ENCODE data around the gene GATAD2B. TPM values are rescaled to one million over a fixed set of nuclear protein-coding genes. Genes with fewer than 3 reads are reported as not detected.
A peak's percentile ranks its signal among the peaks of the same experiment; 100 is the strongest.
"Not testable (repeated sequence)": the region's sequence is repeated elsewhere in the genome, so short reads cannot be mapped to it uniquely, and the experiment has no call there.

Gene GATAD2B
- total RNA-seq, 4 donors from 2014 or later: 16.7 to 28.1 (median 20.2) TPM

DNA sequence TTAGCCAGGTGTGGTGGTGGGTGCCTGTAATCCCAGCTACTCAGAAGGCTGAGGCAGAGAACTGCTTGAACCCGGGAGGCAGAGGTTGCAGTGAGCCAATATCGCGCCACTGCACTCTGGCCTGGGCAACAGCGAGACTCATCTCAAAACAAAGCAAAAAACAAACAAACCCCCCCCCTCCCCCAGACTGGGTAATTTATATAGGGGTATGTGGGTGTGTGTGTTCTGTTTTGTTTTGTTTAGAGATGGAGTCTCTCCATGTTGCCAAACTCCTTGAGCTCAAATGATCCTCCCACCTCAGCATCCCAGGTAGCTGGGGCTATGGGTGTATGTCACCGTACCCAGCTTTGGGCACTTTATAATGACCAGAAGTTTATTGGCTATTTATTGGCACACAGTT, 74.0 kb downstream of the GATAD2B start:
- Histone ChIP-seq H3K27ac (no peak overlapping the region), H3K27me3 (no peaks in the 10 kb centered on the region), H3K4me1 (no peaks in the 10 kb centered on the region), H3K9me3 (no peaks in the 10 kb centered on the region), H3K4me3 (no peak overlapping the region), H3K36me3 (no peaks in the 10 kb centered on the region)
- in situ Hi-C loops (cut with MboI; ENCODE audit: low pct_ligation_motif_present in 1 of 4, low pct_unique_long_range_greater_than_20kb in 1 of 4, low sequenced_read_pairs in 3 of 4) (no loop called here), intact Hi-C loops (cut with DNase I; ENCODE audit: low total_unique reads) (no loop called here)
- 98 to 100% methylated on average over 2 to 5 of the region's 5 CpGs for WGBS, 2 donors (ENCODE audit: low coverage in 1 of 2)
- no peak for DNase-seq
- TF ChIP-seq POLR2AphosphoS5 (IDR thresholded peaks at IDR 0.05): no peak
- no peak for TF ChIP-seq EP300 (IDR thresholded peaks at IDR 0.05; ENCODE audit: low read depth)
- TF ChIP-seq, protein P1, sequence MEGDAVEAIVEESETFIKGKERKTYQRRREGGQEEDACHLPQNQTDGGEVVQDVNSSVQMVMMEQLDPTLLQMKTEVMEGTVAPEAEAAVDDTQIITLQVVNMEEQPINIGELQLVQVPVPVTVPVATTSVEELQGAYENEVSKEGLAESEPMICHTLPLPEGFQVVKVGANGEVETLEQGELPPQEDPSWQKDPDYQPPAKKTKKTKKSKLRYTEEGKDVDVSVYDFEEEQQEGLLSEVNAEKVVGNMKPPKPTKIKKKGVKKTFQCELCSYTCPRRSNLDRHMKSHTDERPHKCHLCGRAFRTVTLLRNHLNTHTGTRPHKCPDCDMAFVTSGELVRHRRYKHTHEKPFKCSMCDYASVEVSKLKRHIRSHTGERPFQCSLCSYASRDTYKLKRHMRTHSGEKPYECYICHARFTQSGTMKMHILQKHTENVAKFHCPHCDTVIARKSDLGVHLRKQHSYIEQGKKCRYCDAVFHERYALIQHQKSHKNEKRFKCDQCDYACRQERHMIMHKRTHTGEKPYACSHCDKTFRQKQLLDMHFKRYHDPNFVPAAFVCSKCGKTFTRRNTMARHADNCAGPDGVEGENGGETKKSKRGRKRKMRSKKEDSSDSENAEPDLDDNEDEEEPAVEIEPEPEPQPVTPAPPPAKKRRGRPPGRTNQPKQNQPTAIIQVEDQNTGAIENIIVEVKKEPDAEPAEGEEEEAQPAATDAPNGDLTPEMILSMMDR (IDR thresholded peaks at IDR 0.05): no peak
- no peak for TF ChIP-seq POLR2A (IDR thresholded peaks at IDR 0.05)

DNA sequence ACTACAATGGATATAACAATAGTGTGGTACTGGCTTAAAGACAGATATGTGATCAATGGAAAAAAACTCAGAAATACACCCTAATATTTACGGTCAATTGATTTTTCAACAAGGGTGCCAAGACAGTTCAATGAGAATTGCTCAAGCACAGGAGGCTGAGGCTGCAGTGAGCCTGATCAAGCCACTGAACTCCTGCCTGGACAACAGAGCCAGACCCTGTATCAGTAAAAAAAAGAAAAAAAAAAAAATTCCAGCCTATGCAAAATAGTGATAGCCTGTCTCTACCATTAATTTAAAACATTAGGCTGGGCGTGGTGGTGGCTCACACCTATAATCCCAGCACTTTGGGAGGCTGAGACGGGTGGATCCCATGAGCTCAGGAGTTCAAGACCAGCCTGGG, 77.6 kb downstream of the GATAD2B start:
- WGBS, 2 donors (ENCODE audit: low coverage in 1 of 2): 91 to 100% methylated on average over 1 to 3 of the region's 3 CpGs
- no peaks in the 10 kb centered on the region for H3K36me3 ChIP-seq
- no peak overlapping the region for H3K27ac ChIP-seq
- no peaks in the 10 kb centered on the region for H3K9me3 ChIP-seq
- DNase-seq: no peak
- H3K4me1 ChIP-seq: no peaks in the 10 kb centered on the region
- no peaks in the 10 kb centered on the region for H3K27me3 ChIP-seq
- TF ChIP-seq POLR2A (IDR thresholded peaks at IDR 0.05) (no peak), POLR2AphosphoS5 (IDR thresholded peaks at IDR 0.05) (no peak), EP300 (IDR thresholded peaks at IDR 0.05; ENCODE audit: low read depth) (no peak)
- TF ChIP-seq, protein P1 (IDR thresholded peaks at IDR 0.05): no peak
- intact Hi-C loops (cut with DNase I; ENCODE audit: low total_unique reads): no loop called here
- in situ Hi-C loops (cut with MboI; ENCODE audit: low pct_ligation_motif_present in 1 of 4, low pct_unique_long_range_greater_than_20kb in 1 of 4, low sequenced_read_pairs in 3 of 4): no loop called here
- no peak overlapping the region for H3K4me3 ChIP-seq

GRCh38 chr1:153844349-153844748, 78.4 kb downstream of the GATAD2B start:
- H3K9me3 ChIP-seq; in situ Hi-C loops (cut with MboI; ENCODE audit: low pct_ligation_motif_present in 1 of 4, low pct_unique_long_range_greater_than_20kb in 1 of 4, low sequenced_read_pairs in 3 of 4); DNase-seq; H3K4me3 ChIP-seq; H3K27me3 ChIP-seq; H3K36me3 ChIP-seq; H3K27ac ChIP-seq; H3K4me1 ChIP-seq; intact Hi-C loops (cut with DNase I; ENCODE audit: low total_unique reads): not testable (repeated sequence)
- 55% methylated on average over 3 of the region's 3 CpGs; no CpG with 5 or more reads in 1 of the 2 donors for WGBS, 2 donors (ENCODE audit: low coverage in 1 of 2)

GRCh38 chr1:153842006-153842471, 80.7 kb downstream of the GATAD2B start:
- intact Hi-C loops (cut with DNase I; ENCODE audit: low total_unique reads): no loop called here
- Histone ChIP-seq H3K4me3 (no peak overlapping the region), H3K9me3 (no peaks in the 10 kb centered on the region), H3K27me3 (no peaks in the 10 kb centered on the region), H3K27ac (no peak overlapping the region), H3K36me3 (no peaks in the 10 kb centered on the region), H3K4me1 (no peaks in the 10 kb centered on the region)
- 74 to 80% methylated on average over 3 of the region's 3 CpGs for WGBS, 2 donors (ENCODE audit: low coverage in 1 of 2)
- in situ Hi-C loops (cut with MboI; ENCODE audit: low pct_ligation_motif_present in 1 of 4, low pct_unique_long_range_greater_than_20kb in 1 of 4, low sequenced_read_pairs in 3 of 4): no loop called here
- no peak for DNase-seq
- TF ChIP-seq POLR2A (IDR thresholded peaks at IDR 0.05) (no peak), EP300 (IDR thresholded peaks at IDR 0.05; ENCODE audit: low read depth) (no peak), POLR2AphosphoS5 (IDR thresholded peaks at IDR 0.05) (no peak)
- TF ChIP-seq, protein P1 (IDR thresholded peaks at IDR 0.05): no peak

DNA sequence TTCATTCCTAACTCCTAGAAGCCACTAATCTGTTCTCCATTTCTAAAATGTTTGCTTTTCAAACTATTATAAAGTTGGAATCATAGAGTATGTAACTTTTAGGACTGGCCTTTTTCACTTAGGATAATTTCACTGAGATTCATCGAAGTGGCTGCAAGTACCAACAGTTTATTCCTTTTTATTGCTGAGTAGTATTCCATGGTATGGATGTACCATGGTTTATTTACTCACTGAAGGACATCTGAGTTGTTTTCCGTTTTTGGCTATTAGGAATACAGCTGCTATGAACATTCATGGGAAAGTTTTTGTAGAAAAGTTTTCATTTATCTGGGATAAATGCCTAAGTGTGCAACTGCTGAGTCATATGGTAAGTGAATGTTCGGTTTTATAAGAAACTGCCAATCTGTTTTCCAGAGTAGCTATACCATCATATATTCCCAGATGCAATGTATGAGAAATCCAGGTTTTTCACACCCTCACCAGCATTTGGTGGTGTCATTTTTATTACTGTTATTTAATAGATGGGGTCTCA, 81.2 kb downstream of the GATAD2B start:
- Histone ChIP-seq H3K27ac (no peak overlapping the region), H3K9me3 (no peaks in the 10 kb centered on the region), H3K4me3 (no peak overlapping the region), H3K27me3 (no peaks in the 10 kb centered on the region), H3K36me3 (no peaks in the 10 kb centered on the region), H3K4me1 (no peaks in the 10 kb centered on the region)
- in situ Hi-C loops (cut with MboI; ENCODE audit: low pct_ligation_motif_present in 1 of 4, low pct_unique_long_range_greater_than_20kb in 1 of 4, low sequenced_read_pairs in 3 of 4): no loop called here
- TF ChIP-seq, protein P1 (IDR thresholded peaks at IDR 0.05): no peak
- TF ChIP-seq POLR2A (IDR thresholded peaks at IDR 0.05) (no peak), POLR2AphosphoS5 (IDR thresholded peaks at IDR 0.05) (no peak), EP300 (IDR thresholded peaks at IDR 0.05; ENCODE audit: low read depth) (no peak)
- WGBS, 2 donors (ENCODE audit: low coverage in 1 of 2): 91 to 93% methylated on average over 3 of the region's 3 CpGs
- intact Hi-C loops (cut with DNase I; ENCODE audit: low total_unique reads): no loop called here
- no peak for DNase-seq

DNA sequence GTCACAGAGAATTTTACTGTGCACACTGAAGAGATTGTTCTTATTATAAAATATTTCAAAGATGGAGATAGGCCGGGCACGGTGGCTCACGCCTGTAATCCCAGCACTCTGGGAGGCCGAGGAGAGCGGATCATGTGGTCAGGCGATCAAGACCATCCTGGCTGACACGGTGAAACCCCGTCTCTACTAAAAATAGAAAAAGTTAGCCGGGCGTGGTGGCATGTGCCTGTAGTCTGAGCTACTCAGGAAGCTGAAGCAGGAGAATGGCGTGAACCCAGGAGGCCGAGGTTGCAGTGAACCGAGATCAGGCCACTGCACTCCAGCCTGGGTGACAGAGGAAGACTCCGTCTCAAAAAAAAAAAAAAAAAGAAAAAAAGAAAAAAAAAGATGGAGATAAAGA, 82.0 kb downstream of the GATAD2B start:
- peak; percentile 15 for DNase-seq
- intact Hi-C loops (cut with DNase I; ENCODE audit: low total_unique reads); H3K4me3 ChIP-seq; H3K4me1 ChIP-seq; H3K9me3 ChIP-seq; H3K36me3 ChIP-seq; H3K27ac ChIP-seq; in situ Hi-C loops (cut with MboI; ENCODE audit: low pct_ligation_motif_present in 1 of 4, low pct_unique_long_range_greater_than_20kb in 1 of 4, low sequenced_read_pairs in 3 of 4); H3K27me3 ChIP-seq: not testable (repeated sequence)
- WGBS, 2 donors (ENCODE audit: low coverage in 1 of 2): 79 to 80% methylated on average over 3 to 14 of the region's 14 CpGs

GRCh38 chr1:153833968-153834367, 88.8 kb downstream of the GATAD2B start:
- peaks cover 0 to 13% (median 0%) of the 10 kb centered on the region in 4 donors for H3K4me1 ChIP-seq
- intact Hi-C loops (cut with DNase I; ENCODE audit: low total_unique reads); in situ Hi-C loops (cut with MboI; ENCODE audit: low pct_ligation_motif_present in 1 of 4, low pct_unique_long_range_greater_than_20kb in 1 of 4, low sequenced_read_pairs in 3 of 4); H3K36me3 ChIP-seq; H3K27me3 ChIP-seq; H3K9me3 ChIP-seq; DNase-seq; H3K27ac ChIP-seq; H3K4me3 ChIP-seq: not testable (repeated sequence)
- WGBS, 2 donors (ENCODE audit: low coverage in 1 of 2): 93 to 95% methylated on average over 8 of the region's 8 CpGs
